Heart right ventricle (tissue), 16 donors: ENCODE results near the gene CGN. TPM values are rescaled to one million over a fixed set of nuclear protein-coding genes. Genes with fewer than 3 reads are reported as not detected.

Experiments
- ATAC-seq, 8 donors: fragments of 200-7000 bp; cut with Tn5 transposase; one replicate each; pipeline ENCODE4 v1.9.1; 2020; ENCODE audit warnings: mild to moderate bottlenecking in 8 of 8, moderate library complexity in 8 of 8, moderate number of reproducible peaks in 1 of 8
- DNase-seq, 2 donors: peaks; one replicate each; pipeline ENCODE4 v3.0.0-alpha.2; 2020
- H3K27ac ChIP-seq, 10 donors: fragments of 200-600 bp; sonication (generic) in 2 of 10; one replicate each; pipeline versions ENCODE4 v1.5.0 to v1.8.0; 2020 to 2022; ENCODE audit warnings: mild to moderate bottlenecking in 3 of 10
- H3K27me3 ChIP-seq, 7 donors: fragments of 200-600 bp; one replicate each; pipeline ENCODE4 v1.8.0; 2021 to 2022; ENCODE audit warnings: mild to moderate bottlenecking in 2 of 7
- H3K36me3 ChIP-seq, 9 donors: fragments of 200-600 bp; sonication (generic) in 1 of 9; one replicate each; pipeline versions ENCODE4 v1.5.0 to v1.8.0; 2020 to 2022; ENCODE audit warnings: mild to moderate bottlenecking in 2 of 9
- H3K4me1 ChIP-seq, 9 donors: fragments of 200-600 bp; sonication (generic) in 1 of 9; one replicate each; pipeline versions ENCODE4 v1.5.0 to v1.8.0; 2020 to 2022; ENCODE audit warnings: mild to moderate bottlenecking in 4 of 9
- H3K4me3 ChIP-seq, 10 donors: fragments of 200-600 bp; sonication (generic) in 2 of 10; one replicate each; pipeline versions ENCODE4 v1.5.0 to v1.8.0; 2020 to 2022; ENCODE audit warnings: mild to moderate bottlenecking in 7 of 10, moderate library complexity in 2 of 10
- H3K9me3 ChIP-seq, 11 donors: fragments of 200-600 bp in 10 of 11; sonication (generic) in 2 of 11; one replicate each; pipeline versions ENCODE4 v1.5.0 to v1.8.0; 2013 to 2022; ENCODE audit warnings: mild to moderate bottlenecking in 2 of 11, control low read depth in 1 of 11, moderate library complexity in 1 of 11
- CTCF ChIP-seq, 9 donors: fragments of 200-600 bp; sonication (generic) in 2 of 9; IDR thresholded peaks; one replicate each; pipeline versions ENCODE4 v1.5.0 to v1.8.0; 2021 to 2022; ENCODE audit warnings: antibody characterized with exemption in 9 of 9, mild to moderate bottlenecking in 5 of 9, moderate library complexity in 1 of 9
- WGBS, 2 donors: extraction: QIAGEN DNeasy Blood & Tissue Kit; methylation state at CpG; one replicate each; pipeline ENCODE4 v1.1.7; 2013; ENCODE audit warnings: inconsistent platforms in 1 of 2; 5-methylcytosine and 5-hydroxymethylcytosine counted together
- intact Hi-C, 10 donors: fragments of 100-400 bp; cut with DNase I; formaldehyde crosslinking; loops; one replicate each; pipeline versions ENCODE4 v1.11.1 to v1.14.2; 2022
- polyA plus RNA-seq, 2 donors: library from polyadenylated mRNA; stranded (reverse); fragments of 200-250 nt; gene quantifications; one replicate each; pipeline ENCODE4 v1.2.3, GENCODE V29; 2013
- total RNA-seq, 10 donors: library from RNA; stranded (reverse); fragmentation: NEBNext Ultra II Directional in 3 of 10; extraction: Animal tissue kit (Norgen Biotek cat#: 25700) in 3 of 10; gene quantifications; one replicate each; pipeline versions ENCODE4 v1.2.1 to v1.2.4, GENCODE V29; 2021 to 2023
- donor health status: Arrhythmogenic right ventricular cardiomyopathy.
- donor health status: ischemic (EF 13 %, LVEDD 7.1; RV severe dilation, severe dysfunction).
- donor health status: healthy with polysubstance abuse.
- donor health status: DM: no; HTN: yes; CAD: no.
- donor health status: DM: no; HTN: no; CAD: no.
- donor health status: ischemic (EF 25% LVEDD 6.9; RV normal size, moderate dysfunction).
- donor health status: ischemic (EF 25% LVEDD 5.7; RV mildly dilated, moderate dysfunction).
- donor health status: healthy.
- donor health status: DM: yes; HTN: yes; CAD: no.
- donor health status: Ischemic cardiomyopathy.
- donor health status: ischemic (EF 35%, LVEDD 5.7; RV mildly dilated, moderate dysfunction).
- donor health status: nonischemic (EF 11% LVEDD 7.7; RV severe dilation, severe dysfunction).
- donor health status: DM: yes; HTN: yes; CAD: no.
- donor health status: PGD.
- donor health status: ischemic (EF 29% LVEDD 5.4; RV normal size, mild dysfunction).
- donor health status: nonischemic (EF 23%, LVEDD 6.1; RV moderate dilation, normal function).

CGN gene
- total and polyA plus RNA-seq, 12 donors, result 0.07 to 0.73 (median 0.27) TPM; not detected in 3

- no peak for DNase-seq
- intact Hi-C loops, result loop anchor here in 1 of 10 donors (10.0 kb wide), 1 partner anchor 60 kb away; no protein-coding TSS in a partner anchor
- WGBS, 2 donors, result 85 to 87% methylated on average over 3 of the region's 3 CpGs
These were observed 36.4 kb upstream of the CGN start for GRCh38 chr1:151474745-151475144.

GRCh38 chr1:151475175-151475574 lies 36.0 kb upstream of the CGN start:
- TF ChIP-seq CTCF (IDR thresholded peaks at IDR 0.05), result no peak
- intact Hi-C loops, result loop anchor here in 1 of 10 donors (10.0 kb wide), 1 partner anchor 60 kb away; no protein-coding TSS in a partner anchor
- H3K27ac ChIP-seq, result no peak overlapping the region
- no peak overlapping the region for H3K4me3 ChIP-seq
- no peak for ATAC-seq
- 86 to 89% methylated on average over 1 of the region's 1 CpG for WGBS, 2 donors
- H3K36me3 ChIP-seq, result no peaks in the 10 kb centered on the region
- H3K27me3 ChIP-seq, result no peaks in the 10 kb centered on the region
- no peak for DNase-seq
- H3K9me3 ChIP-seq, result no peaks in the 10 kb centered on the region
- peaks cover 0 to 13% (median 6%) of the 10 kb centered on the region in 9 donors for H3K4me1 ChIP-seq

More at GRCh38 chr1:151474745-151475144, 36.4 kb upstream of the CGN start:
- TF ChIP-seq CTCF (IDR thresholded peaks at IDR 0.05), result no peak
- Histone ChIP-seq H3K9me3 (no peaks in the 10 kb centered on the region), H3K36me3 (no peaks in the 10 kb centered on the region), H3K4me1 (peaks cover 0 to 13% (median 6%) of the 10 kb centered on the region in 9 donors), H3K27me3 (no peaks in the 10 kb centered on the region), H3K27ac (no peak overlapping the region), H3K4me3 (no peak overlapping the region)
- ATAC-seq, result no peak

- no peak for DNase-seq
- Histone ChIP-seq H3K36me3 (no peaks in the 10 kb centered on the region), H3K27me3 (no peaks in the 10 kb centered on the region), H3K27ac (no peak overlapping the region), H3K4me3 (no peak overlapping the region), H3K4me1 (peaks cover 0 to 13% (median 6%) of the 10 kb centered on the region in 9 donors), H3K9me3 (peaks cover 0 to under 1% (median 0%) of the 10 kb centered on the region in 11 donors)
- no peak for TF ChIP-seq CTCF (IDR thresholded peaks at IDR 0.05)
- intact Hi-C loops, result loop anchor here in 2 of 10 donors (1.0 to 10.0 kb wide), 2 partner anchors 11 to 59 kb away; no protein-coding TSS in a partner anchor
- 87% methylated on average over 6 of the region's 6 CpGs for WGBS, 2 donors
- ATAC-seq, result no peak
These were observed 35.1 kb upstream of the CGN start for GRCh38 chr1:151476083-151476482.

- no peak for DNase-seq
- no peak for TF ChIP-seq CTCF (IDR thresholded peaks at IDR 0.05)
- Histone ChIP-seq H3K9me3 (peaks cover 0 to 10% (median 0%) of the 10 kb centered on the region in 11 donors), H3K27ac (no peak overlapping the region), H3K36me3 (no peaks in the 10 kb centered on the region), H3K27me3 (no peaks in the 10 kb centered on the region), H3K4me1 (peaks cover 0 to 13% (median 6%) of the 10 kb centered on the region in 9 donors), H3K4me3 (no peak overlapping the region)
- intact Hi-C loops, result loop anchor here in 1 of 10 donors (10.0 kb wide), 1 partner anchor 58 kb away; no protein-coding TSS in a partner anchor
- 71 to 84% methylated on average over 3 of the region's 3 CpGs for WGBS, 2 donors
- no peak for ATAC-seq
These were observed 34.1 kb upstream of the CGN start for GRCh38 chr1:151477066-151477465.
